HG02981 (cell line): ENCODE results near the gene ANKRD44.
"Not testable (repeated sequence)": the region's sequence is repeated elsewhere in the genome, so short reads cannot be mapped to it uniquely, and the experiment has no call there.

Experiments
- ATAC-seq: cut with Tn5 transposase; IDR thresholded peaks from one replicate; pipeline ENCODE4 v1.9.1; 2021; ENCODE audit warnings: mild to moderate bottlenecking, moderate library complexity; ENCODE audit not compliant: unreplicated experiment

ANKRD44 gene

GRCh38 chr2:197088694-197089093 is 221.9 kb downstream of the ANKRD44 start:
- ATAC-seq: no peak

GRCh38 chr2:197086500-197086899 is 224.1 kb downstream of the ANKRD44 start:
- no peak for ATAC-seq

GRCh38 chr2:197085665-197086064 is 224.9 kb downstream of the ANKRD44 start:
- ATAC-seq: no peak

GRCh38 chr2:197081294-197081693 is 229.3 kb downstream of the ANKRD44 start:
- no peak for ATAC-seq

GRCh38 chr2:197080578-197081216 is 229.9 kb downstream of the ANKRD44 start:
- no peak for ATAC-seq

GRCh38 chr2:197079832-197080555 is 230.6 kb downstream of the ANKRD44 start:
- ATAC-seq: no peak

- no peak for ATAC-seq
Observed at GRCh38 chr2:197079414-197079813, 231.2 kb downstream of the ANKRD44 start.

- no peak for ATAC-seq
Observed at GRCh38 chr2:197078535-197078934, 232.0 kb downstream of the ANKRD44 start.

- ATAC-seq: no peak
Observed at GRCh38 chr2:197077336-197077735, 233.2 kb downstream of the ANKRD44 start.

GRCh38 chr2:197076652-197077051 is 233.9 kb downstream of the ANKRD44 start:
- ATAC-seq: no peak

- no peak for ATAC-seq
Observed at GRCh38 chr2:197075754-197076337, 234.7 kb downstream of the ANKRD44 start.

- ATAC-seq: no peak
Observed at GRCh38 chr2:197075281-197075680, 235.3 kb downstream of the ANKRD44 start.

GRCh38 chr2:197073701-197074433 is 236.7 kb downstream of the ANKRD44 start:
- ATAC-seq: no peak

- ATAC-seq: no peak
Observed at GRCh38 chr2:197073270-197073669, 237.3 kb downstream of the ANKRD44 start.

- no peak for ATAC-seq
Observed at GRCh38 chr2:197072533-197072932, 238.0 kb downstream of the ANKRD44 start.

GRCh38 chr2:197071790-197072436 is 238.7 kb downstream of the ANKRD44 start:
- ATAC-seq: no peak

GRCh38 chr2:197071213-197071612 is 239.4 kb downstream of the ANKRD44 start:
- no peak for ATAC-seq

- ATAC-seq: no peak
Observed at GRCh38 chr2:197069958-197070357, 240.6 kb downstream of the ANKRD44 start.

- not testable (repeated sequence) for ATAC-seq
Observed at GRCh38 chr2:197062574-197062973, 248.0 kb downstream of the ANKRD44 start.

GRCh38 chr2:197059477-197059876 is 251.1 kb downstream of the ANKRD44 start:
- no peak for ATAC-seq

- no peak for ATAC-seq
Observed at GRCh38 chr2:197058777-197059300, 251.7 kb downstream of the ANKRD44 start.
